Osteocyte (in vitro differentiated cells): ENCODE results near the gene FCRL6. TPM values are rescaled to one million over a fixed set of nuclear protein-coding genes. Genes with fewer than 3 reads are reported as not detected.

Experiments used
- DNase-seq: peaks from one replicate; pipeline ENCODE4 v3.0.0; 2021; ENCODE audit warnings: mixed read lengths; ENCODE audit not compliant: unreplicated experiment; ENCODE audit errors: extremely low spot score
- H3K27ac Mint-ChIP-seq: one replicate; pipeline ENCODE4 v1.8.0; 2021; ENCODE audit warnings: mild to moderate bottlenecking, mixed read lengths; ENCODE audit not compliant: unreplicated experiment
- H3K27me3 Mint-ChIP-seq: one replicate; pipeline ENCODE4 v1.8.0; 2021; ENCODE audit warnings: mixed read lengths; ENCODE audit not compliant: unreplicated experiment
- H3K36me3 Mint-ChIP-seq: one replicate; pipeline ENCODE4 v1.8.0; 2021; ENCODE audit warnings: mixed read lengths; ENCODE audit not compliant: unreplicated experiment
- H3K4me1 Mint-ChIP-seq: one replicate; pipeline ENCODE4 v1.8.0; 2021; ENCODE audit warnings: mixed read lengths; ENCODE audit not compliant: unreplicated experiment
- H3K4me3 Mint-ChIP-seq: one replicate; pipeline ENCODE4 v1.8.0; 2021; ENCODE audit warnings: mild to moderate bottlenecking, moderate library complexity, mixed read lengths; ENCODE audit not compliant: unreplicated experiment
- H3K9me3 Mint-ChIP-seq: one replicate; pipeline ENCODE4 v1.8.0; 2021; ENCODE audit warnings: mixed read lengths; ENCODE audit not compliant: unreplicated experiment
- CTCF ChIP-seq: fragments of 200-600 bp; sonication (generic); IDR thresholded peaks from 2 replicates; pipeline ENCODE4 v1.5.0; 2021; ENCODE audit warnings: antibody characterized with exemption, mild to moderate bottlenecking, moderate library complexity
- total RNA-seq: library from RNA; stranded (reverse); gene quantifications from 2 replicates; pipeline ENCODE4 v1.2.1, GENCODE V29; 2021

Gene FCRL6
- total RNA-seq, 1 donor from 2014 or later, result not detected

DNA sequence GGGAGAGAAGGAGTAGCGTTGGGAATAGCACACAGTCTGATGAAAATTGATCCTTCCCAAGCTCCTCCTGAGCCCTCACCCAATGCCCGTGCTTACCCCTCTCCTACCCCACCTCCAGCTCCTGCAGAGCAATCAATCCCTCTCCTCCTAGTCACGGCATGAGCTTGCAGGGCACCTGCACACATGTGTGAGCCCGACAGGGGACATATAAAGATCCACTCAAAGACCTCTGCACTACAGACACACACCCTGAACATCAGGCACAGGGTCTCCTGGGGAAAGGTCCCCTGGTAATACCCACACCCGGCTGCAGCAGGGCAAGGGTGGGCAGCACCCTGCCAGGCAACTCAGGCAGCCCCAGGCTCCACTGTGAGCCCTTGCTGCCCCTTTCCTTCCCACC lies 59.9 kb downstream of the FCRL6 start:
- no peak for DNase-seq
- Mint-ChIP-seq H3K9me3 (no peaks in the 10 kb centered on the region), H3K27me3 (peaks cover 2% of the 10 kb centered on the region), H3K36me3 (no peaks in the 10 kb centered on the region), H3K4me3 (no peak overlapping the region), H3K4me1 (no peaks in the 10 kb centered on the region), H3K27ac (no peak overlapping the region)
- no peak for TF ChIP-seq CTCF

GRCh38 chr1:159862557-159862956 lies 60.4 kb downstream of the FCRL6 start, which contains the start of gene VSIG8:
VSIG8 (minus strand) TSS chr1:159862657; CDS start chr1:159862521, 136 bp downstream.
- H3K27ac Mint-ChIP-seq, result no peak within 1 kb of the TSS
- no peaks in the 10 kb centered on the region for H3K36me3 Mint-ChIP-seq
- no peak for DNase-seq
- H3K4me3 Mint-ChIP-seq, result no peak within 1 kb of the TSS
- no peak for TF ChIP-seq CTCF
- H3K4me1 Mint-ChIP-seq, result no peaks in the 10 kb centered on the region
- no peaks in the 10 kb centered on the region for H3K9me3 Mint-ChIP-seq
- H3K27me3 Mint-ChIP-seq, result peaks cover 2% of the 10 kb centered on the region

- no peaks in the 10 kb centered on the region for H3K36me3 Mint-ChIP-seq
- no peak overlapping the region for H3K4me3 Mint-ChIP-seq
- peaks cover 2% of the 10 kb centered on the region for H3K27me3 Mint-ChIP-seq
- no peaks in the 10 kb centered on the region for H3K9me3 Mint-ChIP-seq
- no peak for TF ChIP-seq CTCF
- H3K4me1 Mint-ChIP-seq, result peaks cover 5% of the 10 kb centered on the region
- DNase-seq, result no peak
- no peak overlapping the region for H3K27ac Mint-ChIP-seq
Observed at GRCh38 chr1:159864262-159864661, 62.1 kb downstream of the FCRL6 start.

Other genes with a start within 250 kb of the FCRL6 start
- gene APCS, start 214.5 kb upstream of the FCRL6 start, total RNA-seq, result not detected in 2 replicates
- not detected in 2 replicates for gene CRP, start 87.8 kb upstream of the FCRL6 start, total RNA-seq
- 10.5 and 16.5 TPM in 2 replicates for gene DUSP23, start 21.4 kb upstream of the FCRL6 start, total RNA-seq
- not detected in 2 replicates for gene SLAMF8, start 24.5 kb downstream of the FCRL6 start, total RNA-seq
- gene VSIG8, start 60.3 kb downstream of the FCRL6 start, total RNA-seq, result not detected in 2 replicates
- 0.52 and 0.83 TPM in 2 replicates for gene CFAP45, start 97.8 kb downstream of the FCRL6 start, total RNA-seq
- gene TAGLN2, start 123.1 kb downstream of the FCRL6 start, total RNA-seq, result 161 and 169 TPM in 2 replicates
- not detected in 2 replicates for gene IGSF9, start 143.3 kb downstream of the FCRL6 start, total RNA-seq
- gene SLAMF9, start 151.9 kb downstream of the FCRL6 start, total RNA-seq, result not detected in 2 replicates
- gene PIGM, start 229.6 kb downstream of the FCRL6 start, total RNA-seq, result 7.6 and 7.7 TPM in 2 replicates